Measurements from ENCODE around the gene CDK17. TPM values are rescaled to one million over a fixed set of nuclear protein-coding genes. Genes with fewer than 3 reads are reported as not detected.
A peak's percentile ranks its signal among the peaks of the same experiment; 100 is the strongest.
"Not testable (repeated sequence)": the region's sequence is repeated elsewhere in the genome, so short reads cannot be mapped to it uniquely, and the experiment has no call there.

CDK17 gene
- polyA plus RNA-seq, 3 donors from 2014 or later = 27.2 to 64.0 (median 52.7) TPM

DNA sequence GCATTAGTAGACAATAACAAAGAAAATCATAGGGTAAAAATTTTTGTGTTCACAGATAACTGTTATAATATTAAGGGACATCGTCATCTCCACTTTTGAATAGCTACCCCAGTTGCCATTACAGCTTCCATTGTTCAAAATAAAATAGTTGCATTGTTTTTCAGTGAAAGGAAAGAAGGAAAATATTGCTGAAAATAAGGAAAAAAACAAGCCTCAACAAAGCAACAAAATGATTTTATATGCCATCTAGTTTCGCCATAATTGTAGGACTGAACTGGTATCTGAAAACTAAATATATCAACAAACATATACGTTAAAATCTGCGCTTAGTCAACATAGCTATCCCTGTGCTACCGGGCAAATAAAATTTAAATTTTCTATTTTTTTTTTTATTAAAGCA is 3.3 kb downstream of the CDK17 start:
- Mint-ChIP-seq H3K4me3 (peak overlapping the region; percentile 92 to 97 (median 97)), H3K9me3 (peaks cover 0 to 1% (median 0%) of the 10 kb centered on the region in 6 donors), H3K27ac (peak overlapping the region in 5 of 6 donors; percentile 31 to 95 (median 58)), H3K27me3 (ENCODE audit: low read depth in 3 of 3) (peaks cover 27 to 40% (median 32%) of the 10 kb centered on the region in 3 donors), H3K4me1 (peaks cover 71 to 72% of the 10 kb centered on the region in 2 donors), H3K36me3 (no peaks in the 10 kb centered on the region)
- no peak for DNase-seq

DNA sequence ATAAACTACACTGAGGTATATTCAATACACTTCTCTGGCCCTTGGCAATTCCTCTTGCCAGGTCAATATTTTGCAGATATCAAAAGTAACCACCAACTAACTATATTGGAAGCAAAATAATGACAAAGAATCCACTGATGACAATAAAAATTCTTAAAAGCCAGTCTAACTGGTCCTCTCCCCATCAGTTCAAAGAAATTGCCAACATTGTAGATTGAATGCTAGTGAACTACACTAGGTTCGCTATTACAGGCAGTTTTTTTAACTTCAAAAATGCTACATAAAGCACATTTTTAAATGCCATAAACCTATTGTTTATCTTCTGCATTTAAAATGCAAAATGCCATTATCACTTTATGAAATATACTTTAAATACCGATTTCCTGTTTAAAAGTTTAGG is 4.0 kb downstream of the CDK17 start:
- Mint-ChIP-seq H3K9me3 (peaks cover 0 to 1% (median 0%) of the 10 kb centered on the region in 6 donors), H3K27ac (peak overlapping the region in 1 of 6 donors; percentile 31), H3K27me3 (ENCODE audit: low read depth in 3 of 3) (peaks cover 25 to 36% (median 33%) of the 10 kb centered on the region in 3 donors), H3K4me1 (peaks cover 69 to 71% of the 10 kb centered on the region in 2 donors), H3K36me3 (peaks cover 0 to 4% (median 0%) of the 10 kb centered on the region in 3 donors), H3K4me3 (peak overlapping the region in 4 of 5 donors; percentile 46 to 97 (median 96))
- no peak for DNase-seq

DNA sequence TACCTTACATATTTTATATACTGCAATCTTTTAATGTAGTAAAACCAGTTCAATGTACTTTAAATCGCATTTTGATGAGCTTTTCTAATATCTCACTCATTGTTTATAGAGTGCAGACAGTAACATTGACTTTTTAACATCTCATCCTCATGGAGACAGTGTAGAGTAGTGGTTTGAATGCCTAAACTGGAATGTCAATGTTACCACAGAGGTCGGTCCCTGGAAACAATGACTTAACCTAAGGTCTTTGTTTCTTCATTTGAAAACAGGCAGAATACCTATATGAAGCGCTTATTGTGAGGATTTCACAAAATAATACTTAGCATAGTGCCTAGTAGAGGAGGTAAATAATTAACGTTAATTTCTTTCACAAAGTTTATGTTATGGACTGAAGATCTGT is 5.0 kb downstream of the CDK17 start:
- peaks cover 0 to 1% (median 0%) of the 10 kb centered on the region in 6 donors for H3K9me3 Mint-ChIP-seq

DNA sequence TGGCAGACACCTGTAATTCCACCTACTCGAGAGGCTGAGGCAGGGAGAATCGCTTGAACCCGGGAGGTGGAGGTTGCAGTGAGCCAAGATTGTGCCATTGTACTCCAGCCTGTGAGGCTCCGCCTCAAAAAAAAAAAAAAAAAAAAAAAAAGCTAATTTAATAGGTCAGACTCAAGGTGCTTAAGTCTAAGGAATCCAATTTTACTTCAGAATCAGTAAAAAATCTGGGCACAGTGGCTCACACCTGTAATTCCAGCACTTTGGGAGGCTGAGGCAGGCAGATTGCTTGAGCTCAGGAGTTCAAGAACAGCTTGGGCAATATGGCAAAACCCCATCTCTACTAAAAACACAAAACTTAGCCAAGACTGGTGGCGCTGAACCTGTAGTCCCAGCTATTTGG is 7.0 kb downstream of the CDK17 start:
- peak overlapping the region in 3 of 5 donors; percentile 5 to 32 (median 6) for H3K4me3 Mint-ChIP-seq
- peaks cover 74 to 80% of the 10 kb centered on the region in 2 donors for H3K4me1 Mint-ChIP-seq
- DNase-seq, H3K27ac Mint-ChIP-seq, H3K9me3 Mint-ChIP-seq, H3K36me3 Mint-ChIP-seq: not testable (repeated sequence)
- peaks cover 4 to 21% (median 13%) of the 10 kb centered on the region in 3 donors for H3K27me3 Mint-ChIP-seq (ENCODE audit: low read depth in 3 of 3)

More for the DNA sequence above, 5.0 kb downstream of the CDK17 start:
- Mint-ChIP-seq H3K36me3 (peaks cover 0 to 4% (median 0%) of the 10 kb centered on the region in 3 donors), H3K27ac (peak overlapping the region in 1 of 6 donors; percentile 3), H3K4me3 (peak overlapping the region in 1 of 5 donors; percentile 64), H3K27me3 (ENCODE audit: low read depth in 3 of 3) (peaks cover 19 to 29% (median 28%) of the 10 kb centered on the region in 3 donors), H3K4me1 (peaks cover 69 to 71% of the 10 kb centered on the region in 2 donors)
- no peak for DNase-seq

DNA sequence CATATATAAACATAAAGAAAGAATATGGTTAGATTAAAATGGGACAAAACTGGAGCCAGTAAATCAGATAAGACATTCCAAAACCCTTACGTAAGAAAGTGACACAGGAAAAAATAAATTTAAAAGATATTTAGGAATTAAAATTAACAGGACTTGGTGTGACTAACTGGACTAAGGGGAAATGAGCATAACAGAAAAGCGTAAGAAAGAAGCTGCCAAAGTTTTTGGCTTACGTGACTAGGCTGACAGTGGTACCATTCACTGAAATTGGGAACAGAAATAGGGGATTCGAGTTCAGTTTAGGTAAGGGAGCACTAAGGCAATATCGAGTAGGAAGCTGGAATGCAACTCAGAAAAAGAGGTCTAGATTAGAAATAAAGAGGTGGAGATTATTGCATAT is 7.8 kb downstream of the CDK17 start:
- H3K27ac Mint-ChIP-seq = no peak overlapping the region
- DNase-seq = no peak
- H3K9me3 Mint-ChIP-seq = no peaks in the 10 kb centered on the region
- peaks cover 72 to 80% of the 10 kb centered on the region in 2 donors for H3K4me1 Mint-ChIP-seq
- peak overlapping the region in 1 of 5 donors; percentile 37 for H3K4me3 Mint-ChIP-seq
- peaks cover 0 to 4% (median 3%) of the 10 kb centered on the region in 3 donors for H3K36me3 Mint-ChIP-seq
- peaks cover 5 to 20% (median 11%) of the 10 kb centered on the region in 3 donors for H3K27me3 Mint-ChIP-seq (ENCODE audit: low read depth in 3 of 3)

DNA sequence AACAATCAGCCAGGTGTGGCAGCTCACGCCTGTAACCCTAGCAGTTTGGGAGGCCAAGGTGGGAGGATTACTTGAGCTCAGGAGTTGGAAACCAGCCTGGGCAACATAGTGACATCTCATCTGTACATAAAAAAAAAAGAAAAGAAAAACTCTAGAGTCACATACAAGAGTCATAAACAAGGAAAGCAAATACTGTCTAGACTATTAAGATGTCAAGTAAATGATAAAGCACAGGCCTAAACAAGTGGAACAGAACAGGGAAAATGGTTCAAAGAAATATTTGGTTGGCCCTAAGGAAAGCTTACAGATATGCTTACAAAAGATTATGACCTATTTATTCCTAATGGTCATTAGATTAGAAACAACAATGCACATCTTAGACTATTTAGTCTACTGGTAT is 12.3 kb downstream of the CDK17 start:
- H3K4me3 Mint-ChIP-seq = peak overlapping the region in 3 of 5 donors; percentile 33 to 46 (median 36)
- peak overlapping the region in 3 of 6 donors; percentile 55 to 65 (median 64) for H3K27ac Mint-ChIP-seq
- peaks cover 12 to 33% (median 14%) of the 10 kb centered on the region in 3 donors for H3K27me3 Mint-ChIP-seq (ENCODE audit: low read depth in 3 of 3)
- peaks cover 0 to 4% (median 3%) of the 10 kb centered on the region in 3 donors for H3K36me3 Mint-ChIP-seq
- DNase-seq = no peak
- H3K9me3 Mint-ChIP-seq = no peaks in the 10 kb centered on the region
- peaks cover 80 to 92% of the 10 kb centered on the region in 2 donors for H3K4me1 Mint-ChIP-seq

DNA sequence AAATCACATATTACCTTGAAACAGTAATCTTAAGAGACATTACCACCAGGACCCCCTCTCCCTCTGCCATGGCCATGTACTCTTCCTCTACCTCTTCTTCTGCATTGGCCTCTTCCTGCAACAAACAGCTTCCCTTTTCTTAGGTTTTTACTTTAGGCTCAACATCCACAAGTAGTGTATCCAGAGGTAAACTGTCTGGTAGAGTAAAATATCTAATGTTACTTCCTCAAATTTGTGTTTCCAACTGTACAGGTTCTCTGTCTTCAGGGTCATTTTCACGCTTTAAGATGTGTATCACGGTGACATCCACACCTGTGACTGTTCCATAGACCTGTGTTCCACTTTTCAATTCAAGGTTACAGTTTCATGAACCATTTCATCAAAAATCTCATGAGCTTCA is 13.4 kb downstream of the CDK17 start:
- Mint-ChIP-seq H3K36me3 (peaks cover 0 to 3% (median 2%) of the 10 kb centered on the region in 3 donors), H3K4me1 (peaks cover 80 to 93% of the 10 kb centered on the region in 2 donors), H3K9me3 (no peaks in the 10 kb centered on the region), H3K27me3 (ENCODE audit: low read depth in 3 of 3) (peaks cover 11 to 35% (median 12%) of the 10 kb centered on the region in 3 donors), H3K4me3 (peak overlapping the region in 3 of 5 donors; percentile 30 to 55 (median 39)), H3K27ac (peak overlapping the region; percentile 3 to 72 (median 50))
- DNase-seq = no peak

DNA sequence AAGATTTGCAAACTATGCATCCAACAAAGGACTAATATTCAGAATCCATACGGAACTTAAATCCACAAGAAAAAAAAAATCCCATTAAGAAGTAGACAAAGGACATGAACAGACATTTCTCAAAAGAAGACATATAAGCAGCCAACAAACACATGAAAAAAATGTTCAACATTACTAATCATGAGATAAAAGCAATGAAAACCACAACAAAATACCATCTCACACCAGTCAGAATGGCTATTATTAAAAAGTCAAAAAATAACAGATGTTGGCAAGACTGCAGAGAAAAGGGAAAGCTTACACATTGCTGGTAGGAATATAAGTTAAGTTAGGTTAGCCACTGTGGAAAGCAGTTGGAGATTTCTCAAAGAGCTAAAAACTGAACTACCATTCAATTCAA is 16.2 kb downstream of the CDK17 start:
- no peaks in the 10 kb centered on the region for H3K9me3 Mint-ChIP-seq
- H3K36me3 Mint-ChIP-seq = no peaks in the 10 kb centered on the region
- H3K27me3 Mint-ChIP-seq (ENCODE audit: low read depth in 3 of 3) = peaks cover 6 to 38% (median 13%) of the 10 kb centered on the region in 3 donors
- DNase-seq = no peak
- H3K4me3 Mint-ChIP-seq = peak overlapping the region; percentile 5 to 58 (median 30)
- peak overlapping the region in 5 of 6 donors; percentile 0 to 65 (median 14) for H3K27ac Mint-ChIP-seq
- H3K4me1 Mint-ChIP-seq = peaks cover 80 to 99% of the 10 kb centered on the region in 2 donors

DNA sequence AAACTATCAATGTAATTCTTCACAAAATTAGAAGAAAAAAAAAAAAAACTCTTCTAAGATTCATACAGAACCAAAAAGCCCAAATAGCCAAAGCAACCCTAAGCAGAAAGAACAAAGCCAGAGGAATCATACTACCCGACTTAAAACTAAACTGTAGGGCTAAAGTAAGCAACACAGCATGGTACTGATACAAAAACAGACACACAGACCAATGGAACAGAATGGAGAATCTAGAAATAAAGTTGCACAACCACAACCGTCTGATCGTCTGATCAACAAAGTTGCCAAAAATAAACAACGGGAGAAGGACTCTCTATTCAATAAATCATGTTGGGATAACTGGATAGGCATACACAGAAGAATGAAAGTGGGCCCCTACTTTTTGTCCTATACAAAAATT is 16.9 kb downstream of the CDK17 start:
- peaks cover 80 to 99% of the 10 kb centered on the region in 2 donors for H3K4me1 Mint-ChIP-seq
- peak overlapping the region in 4 of 5 donors; percentile 5 to 58 (median 34) for H3K4me3 Mint-ChIP-seq
- no peaks in the 10 kb centered on the region for H3K36me3 Mint-ChIP-seq
- DNase-seq = no peak
- H3K9me3 Mint-ChIP-seq = no peaks in the 10 kb centered on the region
- peaks cover 6 to 36% (median 13%) of the 10 kb centered on the region in 3 donors for H3K27me3 Mint-ChIP-seq (ENCODE audit: low read depth in 3 of 3)
- peak overlapping the region; percentile 10 to 68 (median 40) for H3K27ac Mint-ChIP-seq

DNA sequence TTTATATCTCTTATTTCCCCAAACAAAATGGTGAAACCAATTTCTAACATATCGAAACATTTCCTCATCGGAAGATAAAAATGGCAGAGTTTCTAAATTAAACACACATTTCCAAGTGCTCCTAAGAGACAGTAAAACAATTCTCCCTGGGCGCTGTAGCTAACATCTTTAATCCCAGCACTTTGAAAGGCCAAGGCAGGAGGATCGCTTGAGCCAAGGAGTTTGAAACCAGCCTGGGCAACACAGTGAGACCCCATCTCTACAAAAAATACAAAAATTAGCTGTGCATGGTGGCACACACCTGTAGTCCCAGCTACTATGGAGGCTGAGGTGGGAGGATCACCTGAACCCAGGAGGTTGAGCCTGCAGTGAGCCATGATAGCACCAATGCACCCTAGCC is 20.5 kb downstream of the CDK17 start:
- not testable (repeated sequence) for H3K36me3 Mint-ChIP-seq

DNA sequence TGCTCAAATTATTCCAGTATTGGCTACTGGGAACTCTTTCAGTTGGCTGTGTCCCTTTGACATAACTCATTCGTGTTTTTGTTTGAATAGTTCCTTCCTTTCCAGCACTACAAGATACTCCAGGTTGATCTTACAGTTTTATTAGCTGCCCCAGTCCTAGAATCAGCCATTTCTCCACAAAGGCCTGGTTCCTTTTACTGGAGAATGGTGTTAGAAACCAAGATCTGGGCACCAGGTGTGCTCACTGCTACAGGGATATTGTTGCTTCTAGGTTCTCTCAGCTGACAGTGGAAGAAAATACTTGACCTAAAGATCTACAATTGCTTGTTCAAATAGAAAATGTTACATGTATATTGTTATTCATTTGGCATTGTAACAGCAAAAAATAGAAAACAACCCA is 21.9 kb downstream of the CDK17 start:
- H3K9me3 Mint-ChIP-seq = no peaks in the 10 kb centered on the region
- peaks cover 82 to 99% of the 10 kb centered on the region in 2 donors for H3K4me1 Mint-ChIP-seq
- H3K36me3 Mint-ChIP-seq = no peaks in the 10 kb centered on the region
- H3K4me3 Mint-ChIP-seq = peak overlapping the region; percentile 86 to 91 (median 89)
- peaks cover 11 to 55% (median 18%) of the 10 kb centered on the region in 3 donors for H3K27me3 Mint-ChIP-seq (ENCODE audit: low read depth in 3 of 3)
- DNase-seq = no peak
- H3K27ac Mint-ChIP-seq = peak overlapping the region; percentile 73 to 95 (median 92)

More for the DNA sequence above, 20.5 kb downstream of the CDK17 start:
- not testable (repeated sequence) for H3K9me3 Mint-ChIP-seq, H3K27ac Mint-ChIP-seq, DNase-seq, H3K4me3 Mint-ChIP-seq
- H3K27me3 Mint-ChIP-seq (ENCODE audit: low read depth in 3 of 3) = peaks cover 9 to 42% (median 19%) of the 10 kb centered on the region in 3 donors
- peaks cover 82 to 99% of the 10 kb centered on the region in 2 donors for H3K4me1 Mint-ChIP-seq

DNA sequence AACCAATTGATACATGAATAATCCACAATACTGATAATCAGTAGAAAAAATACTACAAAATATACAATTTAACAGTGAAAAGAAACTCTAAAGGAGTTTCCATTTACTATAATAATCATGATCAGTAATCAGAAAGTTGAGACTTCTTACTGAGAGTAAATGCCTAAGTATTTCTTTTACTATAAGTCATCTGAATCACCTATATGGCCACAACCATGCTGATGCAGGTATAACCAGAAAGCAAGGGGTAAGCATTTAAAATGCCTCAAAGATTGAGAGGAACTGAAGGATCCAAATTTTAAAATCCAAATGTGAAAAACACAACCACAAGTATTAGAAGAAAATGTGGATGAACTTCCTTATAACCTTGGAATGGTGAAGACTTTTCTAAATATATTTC is 23.4 kb downstream of the CDK17 start:
- H3K9me3 Mint-ChIP-seq = no peaks in the 10 kb centered on the region
- H3K4me1 Mint-ChIP-seq = peaks cover 81 to 99% of the 10 kb centered on the region in 2 donors
- peaks cover 11 to 55% (median 20%) of the 10 kb centered on the region in 3 donors for H3K27me3 Mint-ChIP-seq (ENCODE audit: low read depth in 3 of 3)
- no peak for DNase-seq
- H3K27ac Mint-ChIP-seq = peak overlapping the region in 4 of 6 donors; percentile 58 to 90 (median 80)
- peak overlapping the region; percentile 86 to 91 (median 89) for H3K4me3 Mint-ChIP-seq
- H3K36me3 Mint-ChIP-seq = no peaks in the 10 kb centered on the region

DNA sequence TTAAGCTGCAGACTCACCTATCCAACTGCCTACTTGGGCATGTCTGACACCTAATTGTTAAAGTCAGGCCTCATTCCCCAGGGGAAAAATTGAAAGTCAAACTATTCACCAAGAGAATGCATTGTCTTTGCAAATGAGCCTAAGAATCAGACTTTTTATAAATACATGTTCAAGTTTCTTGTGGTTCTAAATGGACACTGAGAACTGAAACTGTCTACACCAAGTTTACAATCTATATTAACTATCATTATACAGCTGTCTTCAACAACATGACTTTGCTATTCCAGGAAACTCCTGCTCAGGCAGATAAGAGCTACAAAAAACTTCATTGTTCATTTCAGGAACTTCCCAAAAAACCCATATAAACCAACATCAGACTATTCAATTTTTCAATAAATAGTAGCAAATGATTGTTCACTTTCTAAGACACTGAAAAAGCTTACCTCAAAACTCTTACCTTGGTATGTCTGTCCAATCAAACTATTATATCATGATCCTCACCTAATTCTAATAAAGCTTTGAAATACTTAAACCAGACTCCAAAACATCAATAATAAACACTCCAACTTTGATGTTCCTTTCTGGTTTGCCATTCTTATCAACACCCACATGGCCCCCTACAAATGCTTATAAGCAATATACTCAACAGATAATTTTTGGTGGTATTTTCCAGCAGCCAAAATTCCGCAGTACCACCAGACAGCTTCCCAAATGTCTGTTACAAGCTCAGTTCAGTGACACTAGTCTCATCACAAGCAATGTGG is 24.2 kb downstream of the CDK17 start:
- Mint-ChIP-seq H3K36me3 (no peaks in the 10 kb centered on the region), H3K4me1 (peaks cover 86 to 99% of the 10 kb centered on the region in 2 donors), H3K4me3 (peak overlapping the region; percentile 36 to 89 (median 37)), H3K27ac (peak overlapping the region; percentile 58 to 86 (median 63)), H3K9me3 (no peaks in the 10 kb centered on the region), H3K27me3 (ENCODE audit: low read depth in 3 of 3) (peaks cover 11 to 57% (median 22%) of the 10 kb centered on the region in 3 donors)
- no peak for DNase-seq

DNA sequence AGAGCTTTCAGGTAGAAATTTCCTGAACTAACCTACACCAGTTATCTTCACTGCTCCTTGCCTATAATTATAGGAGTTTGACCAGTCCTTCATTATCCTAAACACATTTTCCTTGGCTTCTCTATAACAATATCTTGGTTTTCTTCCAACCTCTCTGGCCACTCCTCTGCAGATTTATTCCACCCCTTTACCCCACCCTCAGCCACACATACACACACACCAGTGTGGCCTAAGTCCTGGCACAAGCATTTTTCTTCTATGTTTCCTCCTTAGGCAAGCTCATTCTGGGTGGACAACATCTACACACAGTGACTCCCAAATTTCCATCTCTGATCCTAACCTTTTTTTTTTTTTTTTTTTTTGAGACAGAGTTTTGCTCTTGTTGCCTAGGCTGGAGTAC is 25.1 kb downstream of the CDK17 start:
- Mint-ChIP-seq H3K36me3 (no peaks in the 10 kb centered on the region), H3K4me1 (peaks cover 83 to 99% of the 10 kb centered on the region in 2 donors), H3K27me3 (ENCODE audit: low read depth in 3 of 3) (peaks cover 7 to 51% (median 22%) of the 10 kb centered on the region in 3 donors), H3K4me3 (peak overlapping the region; percentile 11 to 70 (median 31)), H3K9me3 (no peaks in the 10 kb centered on the region), H3K27ac (peak overlapping the region; percentile 23 to 77 (median 56))
- no peak for DNase-seq

All from immature natural killer cell (primary cell).